Prostate gland (tissue), 2 donors: ENCODE data around the gene FGD5.

Experiments used
- CTCF ChIP-seq, 4 experiments: fragments of 200-600 bp in 2 of 4; fragments of 450-650 bp in 2 of 4; sonication (generic) in 2 of 4; IDR thresholded peaks; 1 replicate in 3 of 4; 2 replicates in 1 of 4; pipeline ENCODE4 v1.5.1; 2016 to 2019; ENCODE audit warnings: antibody characterized with exemption in 4 of 4, mild to moderate bottlenecking in 2 of 4, moderate library complexity in 2 of 4
- POLR2A ChIP-seq: fragments of 450-650 bp; IDR thresholded peaks from one replicate; pipeline ENCODE4 v1.6.1; 2016; ENCODE audit warnings: antibody characterized with exemption, mild to moderate bottlenecking
- POLR2AphosphoS5 ChIP-seq: sonication (generic); formaldehyde crosslinking; IDR thresholded peaks from one replicate; pipeline ENCODE4 v1.6.1; 2017; ENCODE audit warnings: antibody characterized with exemption

GRCh38 chr3:14784087-14784681, 34.6 kb upstream of the FGD5 start:
- TF ChIP-seq POLR2AphosphoS5 (no peak), CTCF (IDR thresholded peaks at IDR 0.05) (no peak), POLR2A (no peak)
